GM23248 (cell line): ENCODE data around the gene CDH4. TPM values are rescaled to one million over a fixed set of nuclear protein-coding genes. Genes with fewer than 3 reads are reported as not detected.

Source experiments
- DNase-seq: peaks from one replicate; pipeline ENCODE4 v3.0.0-alpha.2; 2015
- H2AFZ ChIP-seq: fragments of 200-600 bp; sonication (generic); 2 replicates; pipeline ENCODE4 v1.6.1; 2016; ENCODE audit warnings: antibody characterized with exemption
- H3F3A ChIP-seq: fragments of 200-600 bp; sonication (generic); 2 replicates; pipeline ENCODE4 v1.6.1; 2016; ENCODE audit warnings: mild to moderate bottlenecking, antibody characterized with exemption, mixed run types; ENCODE audit not compliant: insufficient read depth
- H3K27ac ChIP-seq: fragments of 200-600 bp; sonication (generic); 2 replicates; pipeline ENCODE4 v1.5.1; 2016; ENCODE audit warnings: mild to moderate bottlenecking
- H3K27me3 ChIP-seq: fragments of 200-600 bp; sonication (generic); replicated peaks from 2 replicates; pipeline ENCODE4 v1.6.1; 2016; ENCODE audit warnings: mild to moderate bottlenecking; ENCODE audit not compliant: insufficient read depth
- H3K36me3 ChIP-seq: fragments of 200-600 bp; sonication (generic); 2 replicates; pipeline ENCODE4 v1.6.1; 2016; ENCODE audit warnings: low read depth, mild to moderate bottlenecking
- H3K4me1 ChIP-seq: fragments of 200-600 bp; sonication (generic); 2 replicates; pipeline ENCODE4 v1.6.1; 2016; ENCODE audit warnings: mild to moderate bottlenecking; ENCODE audit not compliant: insufficient read depth
- H3K4me2 ChIP-seq: fragments of 200-600 bp; sonication (generic); one replicate; pipeline ENCODE4 v1.6.1; 2016; ENCODE audit warnings: mild to moderate bottlenecking; ENCODE audit not compliant: unreplicated experiment
- H3K4me3 ChIP-seq: fragments of 200-600 bp; sonication (generic); 2 replicates; pipeline ENCODE4 v1.5.1; 2016; ENCODE audit warnings: mild to moderate bottlenecking
- H3K79me2 ChIP-seq: fragments of 200-600 bp; sonication (generic); 2 replicates; pipeline ENCODE4 v1.6.1; 2016; ENCODE audit warnings: mild to moderate bottlenecking; ENCODE audit not compliant: insufficient read depth
- H3K9ac ChIP-seq: fragments of 200-600 bp; sonication (generic); 2 replicates; pipeline ENCODE4 v1.6.1; 2016; ENCODE audit warnings: mild to moderate bottlenecking
- H3K9me2 ChIP-seq: fragments of 200-600 bp; sonication (generic); 2 replicates; pipeline ENCODE4 v1.6.1; 2016; ENCODE audit warnings: mixed run types, mild to moderate bottlenecking, moderate library complexity; ENCODE audit not compliant: insufficient read depth
- H3K9me3 ChIP-seq: fragments of 200-600 bp; sonication (generic); one replicate; pipeline ENCODE4 v1.6.1; 2017; ENCODE audit warnings: low read depth
- H4K20me1 ChIP-seq: fragments of 200-600 bp; sonication (generic); 2 replicates; pipeline ENCODE4 v1.6.0; 2016; ENCODE audit not compliant: insufficient read depth
- EZH2 ChIP-seq: fragments of 200-600 bp; sonication (generic); IDR thresholded peaks from 2 replicates; pipeline ENCODE4 v1.6.1; 2018; ENCODE audit warnings: antibody characterized with exemption, mild to moderate bottlenecking; ENCODE audit not compliant: insufficient read depth, poor library complexity, severe bottlenecking
- EZH2phosphoT487 ChIP-seq: fragments of 200-600 bp; sonication (generic); IDR thresholded peaks from 2 replicates; pipeline ENCODE4 v1.6.1; 2018; ENCODE audit warnings: antibody characterized with exemption, moderate library complexity, mild to moderate bottlenecking, low read depth; ENCODE audit not compliant: insufficient read depth
- WGBS, 2 experiments: methylation state at CpG; one replicate each; pipeline ENCODE4 v1.1.6; 2015 to 2017; ENCODE audit warnings: low lambda C conversion rate in 2 of 2, low coverage in 1 of 2; ENCODE audit errors: missing lambda C conversion rate in 2 of 2; 5-methylcytosine and 5-hydroxymethylcytosine counted together
- in situ Hi-C: fragments of 300-500 bp; cut with MboI; formaldehyde crosslinking; loops from 2 replicates; pipeline ENCODE4 v1.15.0; 2020
- polyA plus RNA-seq: library from polyadenylated mRNA; unstranded; fragments of >200 nt; fragmentation: Nextera tagmentation; extraction: Ambion mirVana; gene quantifications from 2 replicates; pipeline ENCODE4 v1.2.1, GENCODE V29; 2016
- total RNA-seq: library from RNA; depleted of rRNA; stranded (reverse); fragments of >200 nt; shearing (Covaris generic); gene quantifications from 2 replicates; pipeline ENCODE4 v1.2.3, GENCODE V29; 2014

CDH4 gene
- total and polyA plus RNA-seq, 2 experiments from 2014 or later: 1.1 to 3.9 TPM

DNA sequence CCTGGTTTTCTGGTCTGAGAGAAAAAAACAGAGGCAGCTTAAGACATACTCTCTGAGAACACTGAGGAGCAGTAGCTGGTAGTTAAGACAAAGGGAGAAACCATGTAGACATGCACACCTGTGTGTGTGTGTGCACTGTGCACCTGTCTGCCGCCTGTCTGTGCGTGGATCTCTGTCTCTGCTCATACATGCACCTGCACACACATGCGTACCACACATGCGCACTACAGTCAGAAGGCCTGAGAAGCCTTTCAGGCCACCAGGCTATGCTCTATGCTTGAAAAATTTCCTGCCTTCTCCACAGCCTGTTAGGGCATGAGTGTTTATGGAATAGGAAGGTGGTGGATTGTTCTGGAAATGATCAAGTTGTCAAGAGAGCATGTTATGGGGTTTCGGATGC lies 103.5 kb downstream of the CDH4 start:
- H4K20me1 ChIP-seq: no peaks in the 10 kb centered on the region; the same call in 1 of the 2 replicates
- H3K9me3 ChIP-seq: no peaks in the 10 kb centered on the region
- H3K27ac ChIP-seq: no peak overlapping the region
- H3K4me2 ChIP-seq: no peak overlapping the region
- H3K36me3 ChIP-seq: no peaks in the 10 kb centered on the region
- H3K27me3 ChIP-seq: no peaks in the 10 kb centered on the region
- TF ChIP-seq EZH2phosphoT487 (no peak), EZH2 (no peak)
- in situ Hi-C loops: no loop called here
- DNase-seq: no peak
- H3K4me3 ChIP-seq: no peak overlapping the region
- H3K9ac ChIP-seq: no peak overlapping the region
- H2AFZ ChIP-seq: no peak overlapping the region
- WGBS, 2 experiments: 56 to 58% methylated on average over 5 of the region's 5 CpGs
- H3K4me1 ChIP-seq: no peaks in the 10 kb centered on the region
- no peaks in the 10 kb centered on the region for H3K79me2 ChIP-seq
- no peaks in the 10 kb centered on the region for H3K9me2 ChIP-seq
- H3F3A ChIP-seq: no peaks in the 10 kb centered on the region

DNA sequence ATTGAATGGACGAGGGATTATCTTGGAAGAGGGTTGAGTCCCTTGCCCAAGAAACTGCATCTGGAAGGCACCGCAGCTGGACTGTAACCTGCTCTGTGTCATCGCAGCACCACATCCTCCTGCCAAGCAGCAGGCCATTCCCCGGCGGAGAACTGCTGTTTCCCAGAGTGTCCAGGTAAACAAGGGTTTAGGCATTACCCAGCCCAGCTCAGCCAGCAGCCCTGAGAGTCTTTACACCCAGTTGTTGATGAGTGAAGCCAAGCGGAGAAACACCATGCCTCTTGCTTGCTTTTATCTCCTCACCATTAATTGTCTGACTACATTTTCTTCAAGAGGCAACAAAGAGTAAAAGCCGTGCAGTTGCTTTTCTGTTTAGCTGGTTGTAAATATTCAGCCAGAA lies 104.1 kb downstream of the CDH4 start:
- no peaks in the 10 kb centered on the region for H3K36me3 ChIP-seq
- H3F3A ChIP-seq: no peaks in the 10 kb centered on the region
- DNase-seq: no peak
- no peak overlapping the region for H3K9ac ChIP-seq
- H3K27ac ChIP-seq: no peak overlapping the region
- in situ Hi-C loops: no loop called here
- no peaks in the 10 kb centered on the region for H3K27me3 ChIP-seq
- H2AFZ ChIP-seq: no peak overlapping the region
- no peak overlapping the region for H3K4me2 ChIP-seq
- H3K9me3 ChIP-seq: no peaks in the 10 kb centered on the region
- no peaks in the 10 kb centered on the region for H3K79me2 ChIP-seq
- H3K4me1 ChIP-seq: no peaks in the 10 kb centered on the region
- TF ChIP-seq EZH2: no peak
- no peak for TF ChIP-seq EZH2phosphoT487
- H4K20me1 ChIP-seq: no peaks in the 10 kb centered on the region; the same call in 1 of the 2 replicates
- WGBS, 2 experiments: 29 to 40% methylated on average over 7 of the region's 7 CpGs
- H3K4me3 ChIP-seq: no peak overlapping the region
- H3K9me2 ChIP-seq: no peaks in the 10 kb centered on the region

- H3K27ac ChIP-seq: no peak overlapping the region
- H3K4me1 ChIP-seq: no peaks in the 10 kb centered on the region
- DNase-seq: no peak
- in situ Hi-C loops: no loop called here
- no peak overlapping the region for H3K9ac ChIP-seq
- H3K27me3 ChIP-seq: no peaks in the 10 kb centered on the region
- H3K9me3 ChIP-seq: no peaks in the 10 kb centered on the region
- 47 to 51% methylated on average over 11 of the region's 11 CpGs for WGBS, 2 experiments
- no peaks in the 10 kb centered on the region; the same call in 1 of the 2 replicates for H4K20me1 ChIP-seq
- no peaks in the 10 kb centered on the region for H3F3A ChIP-seq
- H3K9me2 ChIP-seq: no peaks in the 10 kb centered on the region
- no peak overlapping the region for H3K4me2 ChIP-seq
- no peaks in the 10 kb centered on the region for H3K36me3 ChIP-seq
- no peak for TF ChIP-seq EZH2phosphoT487
- TF ChIP-seq EZH2: no peak
- H3K79me2 ChIP-seq: no peaks in the 10 kb centered on the region
- no peak overlapping the region for H3K4me3 ChIP-seq
- no peak overlapping the region for H2AFZ ChIP-seq
Measured at GRCh38 chr20:61357119-61357518, 105.1 kb downstream of the CDH4 start.

DNA sequence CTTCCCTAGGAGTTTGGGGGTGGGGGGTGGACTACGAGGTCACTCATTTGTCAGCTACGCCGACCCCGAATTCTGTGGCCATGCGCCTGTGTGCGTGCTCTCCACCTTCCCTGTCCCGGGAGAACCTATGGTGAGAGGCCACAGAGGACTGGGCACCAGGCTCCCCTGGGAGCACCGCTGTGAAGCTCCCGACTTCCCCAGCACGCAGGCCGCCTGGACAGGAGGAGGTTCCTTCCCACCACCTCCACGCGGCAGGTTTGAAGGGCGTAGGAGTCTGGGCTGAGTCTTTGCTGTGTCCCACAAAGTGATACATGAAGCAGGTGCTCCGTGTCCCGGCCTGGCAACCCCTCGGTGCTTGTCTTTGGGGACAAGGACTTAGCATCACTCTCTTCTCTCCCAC lies 107.2 kb downstream of the CDH4 start:
- TF ChIP-seq EZH2 (no peak), EZH2phosphoT487 (no peak)
- H3K79me2 ChIP-seq: no peaks in the 10 kb centered on the region
- H3K9ac ChIP-seq: no peak overlapping the region
- no peak overlapping the region for H3K4me3 ChIP-seq
- H3K9me2 ChIP-seq: no peaks in the 10 kb centered on the region
- no peak for DNase-seq
- H3K27ac ChIP-seq: no peak overlapping the region
- in situ Hi-C loops: no loop called here
- no peaks in the 10 kb centered on the region; the same call in 1 of the 2 replicates for H4K20me1 ChIP-seq
- no peaks in the 10 kb centered on the region for H3K9me3 ChIP-seq
- H2AFZ ChIP-seq: no peak overlapping the region
- no peaks in the 10 kb centered on the region for H3K4me1 ChIP-seq
- no peaks in the 10 kb centered on the region for H3K36me3 ChIP-seq
- 60 to 61% methylated on average over 17 of the region's 17 CpGs for WGBS, 2 experiments
- no peaks in the 10 kb centered on the region for H3F3A ChIP-seq
- H3K4me2 ChIP-seq: no peak overlapping the region
- H3K27me3 ChIP-seq: no peaks in the 10 kb centered on the region

DNA sequence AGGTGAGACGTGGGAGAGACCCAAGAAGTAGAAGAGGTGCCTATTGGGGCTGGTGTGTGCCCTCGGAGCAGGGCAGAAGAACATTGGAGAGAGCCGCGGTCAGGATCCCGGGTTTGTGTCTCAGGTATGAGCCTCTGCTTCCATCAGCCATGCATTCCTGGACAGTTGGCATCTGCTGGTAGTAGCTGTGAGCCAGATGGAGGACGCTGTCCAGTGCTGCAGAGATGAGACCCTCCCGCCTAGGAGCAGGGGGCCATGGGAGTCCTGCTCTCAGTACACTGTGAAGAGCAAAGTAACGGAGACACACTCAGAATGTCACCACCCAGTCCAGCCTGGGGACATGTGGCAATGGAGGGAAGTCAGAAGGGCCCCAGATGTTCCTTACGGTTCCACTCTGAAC lies 108.2 kb downstream of the CDH4 start:
- no peak overlapping the region for H3K4me3 ChIP-seq
- 49 to 58% methylated on average over 9 of the region's 9 CpGs for WGBS, 2 experiments
- no peaks in the 10 kb centered on the region for H3K4me1 ChIP-seq
- no peak overlapping the region for H2AFZ ChIP-seq
- no peaks in the 10 kb centered on the region for H3K9me3 ChIP-seq
- no peak overlapping the region for H3K4me2 ChIP-seq
- no peak overlapping the region for H3K9ac ChIP-seq
- TF ChIP-seq EZH2 (no peak), EZH2phosphoT487 (no peak)
- H3K9me2 ChIP-seq: no peaks in the 10 kb centered on the region
- no peak overlapping the region for H3K27ac ChIP-seq
- no peaks in the 10 kb centered on the region for H3K27me3 ChIP-seq
- no peak for DNase-seq
- H3F3A ChIP-seq: no peaks in the 10 kb centered on the region
- H3K36me3 ChIP-seq: no peaks in the 10 kb centered on the region
- no peaks in the 10 kb centered on the region for H3K79me2 ChIP-seq
- in situ Hi-C loops: no loop called here
- H4K20me1 ChIP-seq: no peaks in the 10 kb centered on the region; the same call in 1 of the 2 replicates
